Glomerular visceral epithelial cell (primary cell): Measurements from ENCODE around the gene RPL35A.
"Not testable (repeated sequence)": the region's sequence is repeated elsewhere in the genome, so short reads cannot be mapped to it uniquely, and the experiment has no call there.

ENCODE experiments used
- DNase-seq: peaks from one replicate; pipeline ENCODE4 v3.0.0-alpha.2; 2016; ENCODE audit errors: extremely low spot score

Gene RPL35A

DNA sequence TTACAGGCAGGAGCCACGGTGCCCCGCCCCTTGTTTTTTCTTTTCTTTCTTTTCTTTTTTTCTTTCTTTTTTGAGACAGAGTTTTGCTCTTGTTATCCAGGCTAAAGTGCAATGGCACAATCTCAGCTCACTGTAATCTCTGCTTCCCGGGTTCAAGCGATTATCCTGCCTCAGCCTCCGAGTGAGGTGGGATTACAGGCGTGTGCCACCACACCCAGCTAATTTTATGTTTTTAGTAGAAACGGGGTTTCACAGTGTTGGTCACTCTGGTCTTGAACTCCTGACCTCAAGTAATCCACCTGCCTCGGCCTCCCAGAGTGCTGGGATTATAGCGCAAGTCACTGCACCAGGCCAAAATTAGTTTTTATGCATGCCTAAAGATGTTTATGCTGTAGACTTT lies 2.5 kb downstream of the RPL35A start:
- DNase-seq = no peak

- no peak for DNase-seq
Measured at GRCh38 chr3:197953325-197953724, 3.3 kb downstream of the RPL35A start.

DNA sequence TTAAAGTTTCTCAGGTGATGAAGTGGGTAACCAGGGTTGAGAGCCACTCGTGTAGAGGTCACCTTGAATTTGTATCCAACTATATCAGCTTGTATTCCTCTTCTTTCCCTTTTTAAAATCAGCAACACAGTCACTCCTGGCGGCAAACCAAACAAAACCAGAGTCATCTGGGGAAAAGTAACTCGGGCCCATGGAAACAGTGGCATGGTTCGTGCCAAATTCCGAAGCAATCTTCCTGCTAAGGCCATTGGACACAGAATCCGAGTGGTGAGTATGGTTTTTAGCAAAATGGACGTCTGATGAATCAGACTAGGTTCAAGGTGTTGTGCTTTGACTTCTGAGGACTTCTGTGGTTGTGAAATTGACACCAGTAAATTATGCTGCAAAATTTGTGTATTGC lies 3.9 kb downstream of the RPL35A start:
- no peak for DNase-seq

GRCh38 chr3:197955892-197956477 lies 6.0 kb downstream of the RPL35A start:
- no peak for DNase-seq

- DNase-seq = no peak
Measured at GRCh38 chr3:197956626-197956988, 6.6 kb downstream of the RPL35A start.

- DNase-seq = no peak
Measured at GRCh38 chr3:197957790-197958133, 7.8 kb downstream of the RPL35A start.

GRCh38 chr3:197958346-197958745 lies 8.4 kb downstream of the RPL35A start:
- no peak for DNase-seq

DNA sequence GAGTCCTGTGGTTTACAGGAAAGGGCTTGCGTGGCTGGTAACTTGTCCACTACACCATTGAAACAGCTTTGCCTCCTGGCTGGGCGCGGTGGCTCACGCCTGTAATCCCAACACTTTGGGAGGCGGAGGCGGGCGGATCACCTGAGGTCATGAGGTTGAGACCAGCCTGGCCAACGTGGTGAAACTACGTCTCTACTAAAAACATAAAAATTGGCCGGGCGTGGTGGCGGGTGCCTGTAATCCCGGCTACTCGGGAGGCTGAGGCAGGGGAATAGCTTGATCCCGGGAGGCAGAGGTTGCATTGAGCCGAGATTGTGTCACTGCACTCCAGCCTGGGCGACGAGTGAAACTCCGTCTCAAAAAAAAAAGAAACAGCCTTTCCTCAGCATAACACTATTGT lies 8.9 kb downstream of the RPL35A start:
- not testable (repeated sequence) for DNase-seq

GRCh38 chr3:197959500-197959890 lies 9.5 kb downstream of the RPL35A start:
- no peak for DNase-seq

GRCh38 chr3:197959891-197960693 lies 10.1 kb downstream of the RPL35A start, which contains the start of gene LMLN:
LMLN (plus strand) TSS chr3:197960217; CDS start chr3:197960246, 29 bp downstream.
- DNase-seq = peak; percentile 95

GRCh38 chr3:197960694-197961581 lies 10.9 kb downstream of the RPL35A start:
- no peak for DNase-seq

DNA sequence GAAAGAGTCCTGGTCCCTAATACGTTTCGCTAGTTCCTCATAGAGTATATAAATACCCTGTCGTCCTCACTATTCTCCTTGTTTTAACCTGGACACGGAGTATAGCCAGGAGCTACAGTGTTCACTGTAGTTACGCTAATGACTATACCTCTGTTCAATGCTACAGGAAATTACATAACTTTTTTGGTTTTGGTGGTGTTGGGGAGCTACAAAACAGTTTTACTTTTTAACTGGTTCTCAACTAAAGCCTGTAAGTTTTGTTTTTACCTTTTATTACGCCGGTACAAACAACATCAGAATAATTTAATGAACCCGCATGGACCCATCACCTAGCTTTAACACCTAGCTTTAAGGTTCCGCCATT lies 11.6 kb downstream of the RPL35A start:
- no peak for DNase-seq

GRCh38 chr3:197963019-197963637 lies 13.1 kb downstream of the RPL35A start:
- no peak for DNase-seq

- DNase-seq = not testable (repeated sequence)
Measured at GRCh38 chr3:197967337-197967989, 17.5 kb downstream of the RPL35A start.

- no peak for DNase-seq
Measured at GRCh38 chr3:197970588-197970987, 20.6 kb downstream of the RPL35A start.

- no peak for DNase-seq
Measured at GRCh38 chr3:197974016-197974415, 24.0 kb downstream of the RPL35A start.

GRCh38 chr3:197975311-197975710 lies 25.3 kb downstream of the RPL35A start:
- DNase-seq = no peak

- no peak for DNase-seq
Measured at GRCh38 chr3:197983076-197983475, 33.1 kb downstream of the RPL35A start.

DNA sequence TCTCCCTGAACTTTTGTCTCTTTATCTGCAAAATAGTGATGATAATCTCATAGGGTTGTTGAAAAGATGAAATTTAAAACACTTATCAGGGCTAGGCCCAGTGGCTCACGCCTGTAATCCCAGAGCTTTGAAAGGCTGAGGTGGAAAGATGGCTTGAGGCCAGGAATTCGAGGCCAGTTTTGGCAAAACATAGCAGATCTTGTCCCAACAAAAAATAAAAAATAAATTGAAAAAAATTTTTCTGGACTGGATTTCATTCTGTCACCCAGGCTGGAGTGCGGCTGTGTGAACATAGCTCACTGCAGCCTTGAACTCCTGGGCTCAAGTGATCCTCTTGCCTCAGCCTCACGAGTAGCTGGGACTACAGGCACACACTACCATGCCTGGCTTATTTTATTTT lies 39.7 kb downstream of the RPL35A start:
- no peak for DNase-seq

DNA sequence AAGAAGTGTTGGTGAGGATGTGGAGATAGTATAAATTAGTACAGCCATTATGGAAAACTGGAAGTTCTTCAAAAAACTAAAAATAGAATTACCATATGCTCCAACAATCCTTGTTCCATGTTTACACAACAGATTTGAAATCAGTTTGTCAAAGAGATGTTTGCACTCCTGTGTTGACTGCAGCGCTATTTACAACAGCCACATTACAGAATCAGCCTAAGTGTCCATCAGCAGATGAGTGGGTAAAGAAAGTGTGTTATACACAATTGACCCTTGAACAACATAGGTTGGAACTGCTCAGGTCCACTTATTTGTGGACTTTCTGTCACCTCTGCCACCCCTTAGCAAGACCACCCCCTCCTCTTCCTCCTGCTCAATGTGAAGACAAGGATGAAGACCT lies 44.7 kb downstream of the RPL35A start:
- no peak for DNase-seq

GRCh38 chr3:197996855-197997254 lies 46.9 kb downstream of the RPL35A start:
- DNase-seq = no peak

DNA sequence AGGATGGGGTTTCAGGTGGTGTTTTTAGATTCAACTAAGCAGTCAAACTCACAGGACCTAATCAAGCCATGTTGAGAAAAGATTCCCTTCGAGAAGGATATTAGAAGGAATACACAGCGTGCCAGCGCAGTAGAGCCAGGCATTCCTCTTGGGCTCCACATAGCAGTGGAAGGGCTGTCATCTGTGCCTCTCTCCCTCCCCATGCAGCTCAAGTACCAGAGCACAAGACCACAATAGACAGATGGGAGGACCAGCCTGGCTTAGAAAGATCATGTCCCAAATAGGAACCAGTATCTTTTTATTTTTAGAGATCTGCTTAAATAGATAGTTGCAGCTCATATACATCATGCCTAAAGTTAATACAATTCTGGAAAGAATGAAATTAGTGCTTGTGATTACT lies 47.9 kb downstream of the RPL35A start:
- DNase-seq = no peak
